NCI-H2171 (cell line): Measurements from ENCODE around the gene OR10A3.

Experiments
- DNase-seq: peaks from one replicate; lab custom pipeline; 2025; lab: John Stamatoyannopoulos, UW

Gene OR10A3

GRCh38 chr11:7892059-7892699 lies 49.3 kb downstream of the OR10A3 start:
- DNase-seq, result no peak

GRCh38 chr11:7890417-7891172 lies 50.9 kb downstream of the OR10A3 start:
- no peak for DNase-seq

GRCh38 chr11:7889985-7890384 lies 51.5 kb downstream of the OR10A3 start:
- DNase-seq, result no peak
